ENCODE results near the gene COMMD6. TPM values are rescaled to one million over a fixed set of nuclear protein-coding genes. Genes with fewer than 3 reads are reported as not detected.

COMMD6 gene
- total RNA-seq, 1 experiment from 2014 or later = 104 TPM

DNA sequence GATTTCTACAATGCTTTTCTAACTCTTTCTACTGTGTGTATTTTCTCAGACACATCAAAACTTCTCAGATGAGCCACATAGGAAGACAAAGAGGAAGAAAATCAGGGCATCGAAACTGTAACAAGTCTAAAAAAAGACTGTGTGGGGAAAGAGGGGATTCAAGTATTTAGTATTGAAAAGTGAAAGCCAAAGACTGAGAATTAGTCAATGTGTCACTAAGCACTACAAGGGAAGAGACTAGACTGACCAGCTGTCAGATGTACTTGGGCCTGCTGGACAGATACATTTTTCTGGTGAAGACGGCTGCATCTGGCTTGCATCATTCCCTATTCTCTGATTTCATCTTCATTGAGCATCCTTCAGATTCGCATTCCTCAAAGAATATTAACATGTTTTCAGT is 25.4 kb downstream of the COMMD6 start:
- TF ChIP-seq, protein P1, sequence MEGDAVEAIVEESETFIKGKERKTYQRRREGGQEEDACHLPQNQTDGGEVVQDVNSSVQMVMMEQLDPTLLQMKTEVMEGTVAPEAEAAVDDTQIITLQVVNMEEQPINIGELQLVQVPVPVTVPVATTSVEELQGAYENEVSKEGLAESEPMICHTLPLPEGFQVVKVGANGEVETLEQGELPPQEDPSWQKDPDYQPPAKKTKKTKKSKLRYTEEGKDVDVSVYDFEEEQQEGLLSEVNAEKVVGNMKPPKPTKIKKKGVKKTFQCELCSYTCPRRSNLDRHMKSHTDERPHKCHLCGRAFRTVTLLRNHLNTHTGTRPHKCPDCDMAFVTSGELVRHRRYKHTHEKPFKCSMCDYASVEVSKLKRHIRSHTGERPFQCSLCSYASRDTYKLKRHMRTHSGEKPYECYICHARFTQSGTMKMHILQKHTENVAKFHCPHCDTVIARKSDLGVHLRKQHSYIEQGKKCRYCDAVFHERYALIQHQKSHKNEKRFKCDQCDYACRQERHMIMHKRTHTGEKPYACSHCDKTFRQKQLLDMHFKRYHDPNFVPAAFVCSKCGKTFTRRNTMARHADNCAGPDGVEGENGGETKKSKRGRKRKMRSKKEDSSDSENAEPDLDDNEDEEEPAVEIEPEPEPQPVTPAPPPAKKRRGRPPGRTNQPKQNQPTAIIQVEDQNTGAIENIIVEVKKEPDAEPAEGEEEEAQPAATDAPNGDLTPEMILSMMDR (IDR thresholded peaks at IDR 0.05; ENCODE audit: insufficient read depth in 1 of 2, low read depth in 1 of 2, low read length in 1 of 2, severe bottlenecking in 1 of 2, unreplicated experiment in 1 of 2) = no peak
- H3K27me3 ChIP-seq (replicated peaks; ENCODE audit: control insufficient read depth, insufficient read depth, low read length) = no peaks in the 10 kb centered on the region; the same call in 1 of the 2 replicates
- DNase-seq = no peak
- Mint-ChIP-seq H3K27ac (ENCODE audit: unreplicated experiment) (no peak overlapping the region), H3K4me1 (ENCODE audit: low read depth, unreplicated experiment) (no peaks in the 10 kb centered on the region), H3K36me3 (ENCODE audit: insufficient read depth, unreplicated experiment) (no peaks in the 10 kb centered on the region), H3K9me3 (ENCODE audit: unreplicated experiment) (no peaks in the 10 kb centered on the region), H3K27me3 (ENCODE audit: insufficient read depth, unreplicated experiment) (peaks cover 3% of the 10 kb centered on the region), H3K4me3 (ENCODE audit: unreplicated experiment) (no peak overlapping the region)
- H3K9me3 ChIP-seq = no peaks in the 10 kb centered on the region
- H3K4me3 ChIP-seq (ENCODE audit: low read depth, low read length) = no peak overlapping the region
- POLR2A ChIA-PET = no interaction called here
- H3K36me3 ChIP-seq (ENCODE audit: control insufficient read depth, insufficient read depth, low read length) = no peaks in the 10 kb centered on the region
- intact Hi-C loops (cut with micrococcal nuclease; ENCODE audit: unreplicated experiment) = no loop called here
- BruUV-seq (replicated peaks) = no TSS peak
- no peaks in the 10 kb centered on the region for H3K4me1 ChIP-seq
- CTCF ChIA-PET = no interaction called here

DNA sequence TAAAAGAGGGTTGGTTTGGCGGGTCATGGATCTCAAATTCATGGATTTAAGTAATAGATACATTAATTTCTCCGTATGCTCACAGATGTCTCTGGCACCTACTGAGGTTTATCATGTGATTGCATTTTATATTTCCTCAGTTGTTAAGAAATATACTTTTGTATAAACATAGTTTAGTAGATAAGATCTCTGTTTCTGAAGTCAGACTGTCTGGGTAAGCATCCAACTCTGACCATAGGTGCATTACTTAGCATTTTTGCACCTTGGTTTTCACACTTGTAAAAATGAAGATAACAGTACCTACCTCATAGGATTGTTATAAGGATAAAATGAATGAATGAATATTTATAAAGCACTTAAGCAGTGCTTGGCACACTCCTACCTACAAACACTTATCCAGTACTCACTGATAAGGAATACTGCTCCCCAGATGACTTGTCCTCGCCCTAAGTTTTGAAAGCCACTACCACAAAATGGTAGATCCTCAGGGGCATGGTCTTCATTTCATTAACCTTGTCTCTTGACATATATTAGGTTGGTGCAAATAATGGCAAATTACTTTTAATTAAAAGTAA is 26.5 kb downstream of the COMMD6 start:
- peaks cover 3% of the 10 kb centered on the region for H3K27me3 Mint-ChIP-seq (ENCODE audit: insufficient read depth, unreplicated experiment)
- POLR2A ChIA-PET = no interaction called here
- Histone ChIP-seq H3K27me3 (replicated peaks; ENCODE audit: control insufficient read depth, insufficient read depth, low read length) (no peaks in the 10 kb centered on the region; the same call in 1 of the 2 replicates), H3K9me3 (no peaks in the 10 kb centered on the region), H3K4me3 (ENCODE audit: low read depth, low read length) (no peak overlapping the region), H3K4me1 (no peaks in the 10 kb centered on the region), H3K36me3 (ENCODE audit: control insufficient read depth, insufficient read depth, low read length) (no peaks in the 10 kb centered on the region)
- intact Hi-C loops (cut with micrococcal nuclease; ENCODE audit: unreplicated experiment) = no loop called here
- no peaks in the 10 kb centered on the region for H3K9me3 Mint-ChIP-seq (ENCODE audit: unreplicated experiment)
- TF ChIP-seq, protein P1 (IDR thresholded peaks at IDR 0.05; ENCODE audit: insufficient read depth in 1 of 2, low read depth in 1 of 2, low read length in 1 of 2, severe bottlenecking in 1 of 2, unreplicated experiment in 1 of 2) = no peak
- no TSS peak for BruUV-seq (replicated peaks)
- DNase-seq = no peak
- H3K4me1 Mint-ChIP-seq (ENCODE audit: low read depth, unreplicated experiment) = no peaks in the 10 kb centered on the region
- CTCF ChIA-PET = no interaction called here
- no peak overlapping the region for H3K4me3 Mint-ChIP-seq (ENCODE audit: unreplicated experiment)
- H3K36me3 Mint-ChIP-seq (ENCODE audit: insufficient read depth, unreplicated experiment) = no peaks in the 10 kb centered on the region
- H3K27ac Mint-ChIP-seq (ENCODE audit: unreplicated experiment) = no peak overlapping the region

DNA sequence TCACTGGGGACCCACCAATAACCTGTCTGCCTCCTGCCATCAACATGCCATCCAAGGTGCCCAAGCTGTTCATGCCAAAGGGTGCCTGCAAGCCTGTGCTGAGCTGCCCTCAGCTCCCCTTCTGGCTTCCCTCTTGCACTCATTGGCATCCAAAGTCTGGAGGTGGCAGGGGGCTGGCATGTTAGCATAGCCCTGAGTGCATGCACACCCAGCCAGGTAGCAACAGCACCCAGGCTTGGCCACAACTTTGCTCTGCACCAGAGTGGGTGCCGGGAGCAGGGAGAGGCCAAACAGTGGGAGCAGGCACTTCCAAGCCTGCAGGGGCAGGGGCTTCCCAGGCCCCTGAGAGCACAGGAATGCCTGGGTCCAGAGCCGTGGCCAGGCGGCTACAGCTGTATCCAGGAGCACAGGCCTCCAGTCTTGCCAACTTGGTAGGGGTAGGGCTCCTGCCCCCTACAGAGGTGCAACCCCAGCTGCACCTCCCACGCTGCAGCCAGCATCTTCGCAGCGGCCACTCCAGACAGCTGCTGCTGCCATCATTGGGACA is 29.6 kb downstream of the COMMD6 start:
- DNase-seq = no peak
- no TSS peak for BruUV-seq (replicated peaks)
- TF ChIP-seq, protein P1 (IDR thresholded peaks at IDR 0.05; ENCODE audit: insufficient read depth in 1 of 2, low read depth in 1 of 2, low read length in 1 of 2, severe bottlenecking in 1 of 2, unreplicated experiment in 1 of 2) = no peak
- no peaks in the 10 kb centered on the region for H3K9me3 ChIP-seq
- no peaks in the 10 kb centered on the region for H3K4me1 Mint-ChIP-seq (ENCODE audit: low read depth, unreplicated experiment)
- H3K27ac Mint-ChIP-seq (ENCODE audit: unreplicated experiment) = no peak overlapping the region
- H3K4me3 ChIP-seq (ENCODE audit: low read depth, low read length) = no peak overlapping the region
- no peak overlapping the region for H3K4me3 Mint-ChIP-seq (ENCODE audit: unreplicated experiment)
- no peaks in the 10 kb centered on the region; the same call in 1 of the 2 replicates for H3K27me3 ChIP-seq (replicated peaks; ENCODE audit: control insufficient read depth, insufficient read depth, low read length)
- CTCF ChIA-PET = no interaction called here
- no peaks in the 10 kb centered on the region for H3K36me3 Mint-ChIP-seq (ENCODE audit: insufficient read depth, unreplicated experiment)
- H3K9me3 Mint-ChIP-seq (ENCODE audit: unreplicated experiment) = no peaks in the 10 kb centered on the region
- POLR2A ChIA-PET = no interaction called here
- H3K4me1 ChIP-seq = no peaks in the 10 kb centered on the region
- H3K27me3 Mint-ChIP-seq (ENCODE audit: insufficient read depth, unreplicated experiment) = no peaks in the 10 kb centered on the region
- intact Hi-C loops (cut with micrococcal nuclease; ENCODE audit: unreplicated experiment) = no loop called here
- H3K36me3 ChIP-seq (ENCODE audit: control insufficient read depth, insufficient read depth, low read length) = no peaks in the 10 kb centered on the region

All from Caco-2 (cell line).